GM12801 (cell line): ENCODE measurements around the gene LTF.

Experiments used
- TF ChIP-seq, protein P1 (sequence below): IDR thresholded peaks from one replicate; pipeline ENCODE4 v1.5.1; 2011; ENCODE audit warnings: control low read depth; ENCODE audit not compliant: insufficient read length; ENCODE audit errors: extremely low read depth

LTF gene

DNA sequence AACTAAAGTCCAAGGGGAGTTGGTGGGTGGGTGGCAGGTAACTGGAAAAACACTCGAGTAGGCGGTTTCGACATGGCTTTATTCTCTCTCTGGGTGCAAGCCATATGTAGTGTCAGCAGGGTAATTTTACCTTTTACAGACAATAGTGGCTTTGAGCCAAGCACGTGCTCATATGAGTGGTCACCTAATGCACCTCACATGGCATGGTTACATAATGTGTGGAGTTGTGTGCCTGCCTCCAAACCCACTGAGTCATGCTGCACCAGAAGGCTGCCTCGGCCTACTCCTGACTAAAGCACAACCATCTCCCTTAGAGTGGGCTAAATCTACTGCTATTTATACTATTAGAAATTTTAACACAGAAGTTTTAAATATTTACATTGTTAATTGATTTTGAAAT is 41.1 kb downstream of the LTF start:
- TF ChIP-seq, protein P1, sequence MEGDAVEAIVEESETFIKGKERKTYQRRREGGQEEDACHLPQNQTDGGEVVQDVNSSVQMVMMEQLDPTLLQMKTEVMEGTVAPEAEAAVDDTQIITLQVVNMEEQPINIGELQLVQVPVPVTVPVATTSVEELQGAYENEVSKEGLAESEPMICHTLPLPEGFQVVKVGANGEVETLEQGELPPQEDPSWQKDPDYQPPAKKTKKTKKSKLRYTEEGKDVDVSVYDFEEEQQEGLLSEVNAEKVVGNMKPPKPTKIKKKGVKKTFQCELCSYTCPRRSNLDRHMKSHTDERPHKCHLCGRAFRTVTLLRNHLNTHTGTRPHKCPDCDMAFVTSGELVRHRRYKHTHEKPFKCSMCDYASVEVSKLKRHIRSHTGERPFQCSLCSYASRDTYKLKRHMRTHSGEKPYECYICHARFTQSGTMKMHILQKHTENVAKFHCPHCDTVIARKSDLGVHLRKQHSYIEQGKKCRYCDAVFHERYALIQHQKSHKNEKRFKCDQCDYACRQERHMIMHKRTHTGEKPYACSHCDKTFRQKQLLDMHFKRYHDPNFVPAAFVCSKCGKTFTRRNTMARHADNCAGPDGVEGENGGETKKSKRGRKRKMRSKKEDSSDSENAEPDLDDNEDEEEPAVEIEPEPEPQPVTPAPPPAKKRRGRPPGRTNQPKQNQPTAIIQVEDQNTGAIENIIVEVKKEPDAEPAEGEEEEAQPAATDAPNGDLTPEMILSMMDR, result no peak

DNA sequence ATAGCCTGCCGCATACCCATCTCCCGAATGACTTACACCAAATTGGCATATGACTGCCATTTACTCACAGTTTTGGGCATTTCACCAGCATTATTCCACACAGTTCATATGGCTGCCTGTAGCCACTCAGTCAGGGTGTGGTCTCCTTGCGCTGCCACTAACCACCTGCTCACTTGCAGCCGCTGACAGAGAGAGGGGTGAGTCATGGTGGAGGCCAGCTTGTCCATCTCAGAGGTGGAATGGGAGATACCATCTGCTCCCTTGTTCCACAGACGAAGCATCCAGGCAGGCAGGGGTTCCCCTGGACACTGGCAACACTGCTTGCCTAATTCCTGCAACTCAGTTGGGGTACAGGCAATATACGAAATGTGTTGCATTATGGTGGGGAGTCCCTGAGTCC is 42.1 kb downstream of the LTF start:
- TF ChIP-seq, protein P1, result no peak

DNA sequence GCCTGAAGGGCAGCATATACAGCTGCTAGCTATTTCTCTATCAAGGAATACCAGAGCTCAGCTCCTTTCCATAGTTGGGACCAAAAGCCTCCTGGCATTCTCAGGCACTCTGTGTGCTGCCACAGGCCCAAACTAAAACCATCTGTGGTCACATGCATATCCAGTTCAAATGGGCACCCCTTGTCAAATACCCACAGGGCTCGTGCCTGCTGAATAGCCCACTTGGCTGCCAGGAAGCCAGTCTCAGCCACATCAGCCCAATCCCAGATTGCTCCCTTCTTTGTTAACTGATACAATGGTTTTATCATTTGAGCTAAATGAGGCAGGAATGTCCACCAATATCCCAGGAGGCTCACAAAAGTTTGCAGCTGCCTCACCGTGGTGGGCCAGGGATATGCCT is 43.8 kb downstream of the LTF start:
- TF ChIP-seq, protein P1, result no peak

DNA sequence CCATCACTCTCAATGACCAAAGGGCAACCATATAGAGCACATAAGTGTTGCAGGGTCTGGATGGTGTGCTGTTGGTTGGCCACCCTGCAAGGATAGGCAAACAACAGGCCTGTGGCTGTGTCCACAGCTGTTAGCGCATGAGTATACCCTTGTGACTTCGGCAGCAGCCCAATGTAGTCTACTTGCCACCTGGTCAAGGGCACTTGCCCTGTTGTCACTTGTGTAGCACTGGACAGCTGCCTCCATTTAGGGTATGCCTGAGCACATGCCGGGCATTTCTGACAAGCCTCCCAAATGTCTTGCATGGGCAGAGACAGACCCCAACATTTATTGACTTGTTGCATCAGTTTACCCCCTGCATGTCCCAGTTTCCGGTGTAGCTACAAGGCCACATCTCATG is 44.9 kb downstream of the LTF start:
- TF ChIP-seq, protein P1, result no peak

DNA sequence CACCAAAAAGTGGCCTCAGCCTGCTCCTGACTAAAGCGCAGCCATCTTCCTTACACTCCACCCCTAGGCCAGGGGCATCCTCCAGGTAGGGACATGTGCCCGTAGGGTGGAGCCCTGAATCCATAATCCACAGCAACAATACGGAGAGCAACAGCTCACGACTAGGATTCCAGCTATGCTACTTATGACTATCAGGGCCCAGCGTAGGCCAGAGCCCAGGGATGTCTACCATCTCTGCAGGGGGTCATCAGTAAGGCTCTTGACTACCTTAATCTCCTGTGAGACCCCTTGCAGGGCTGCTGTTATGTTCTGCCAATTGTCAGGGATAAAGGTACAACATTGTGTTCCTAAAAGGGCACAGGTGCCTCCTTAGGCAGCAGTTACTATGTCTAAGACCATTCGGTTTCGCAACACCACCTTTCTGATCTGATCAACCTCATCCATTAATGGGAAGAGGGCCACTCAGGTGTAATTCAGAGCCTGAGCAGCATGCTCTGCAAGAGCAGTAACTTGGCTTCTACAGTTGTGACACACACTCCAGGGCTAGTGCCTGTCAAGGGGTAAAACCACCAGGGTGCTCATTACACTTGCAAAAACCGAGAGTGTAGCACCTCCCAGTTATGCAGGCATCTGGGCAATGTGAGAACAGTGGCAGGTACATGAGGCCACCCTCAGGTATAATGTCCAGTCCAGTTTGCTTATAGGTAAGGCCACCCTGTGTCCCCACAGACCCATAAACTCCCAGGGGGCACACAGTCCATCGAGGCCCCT is 46.7 kb downstream of the LTF start:
- TF ChIP-seq, protein P1, result no peak

DNA sequence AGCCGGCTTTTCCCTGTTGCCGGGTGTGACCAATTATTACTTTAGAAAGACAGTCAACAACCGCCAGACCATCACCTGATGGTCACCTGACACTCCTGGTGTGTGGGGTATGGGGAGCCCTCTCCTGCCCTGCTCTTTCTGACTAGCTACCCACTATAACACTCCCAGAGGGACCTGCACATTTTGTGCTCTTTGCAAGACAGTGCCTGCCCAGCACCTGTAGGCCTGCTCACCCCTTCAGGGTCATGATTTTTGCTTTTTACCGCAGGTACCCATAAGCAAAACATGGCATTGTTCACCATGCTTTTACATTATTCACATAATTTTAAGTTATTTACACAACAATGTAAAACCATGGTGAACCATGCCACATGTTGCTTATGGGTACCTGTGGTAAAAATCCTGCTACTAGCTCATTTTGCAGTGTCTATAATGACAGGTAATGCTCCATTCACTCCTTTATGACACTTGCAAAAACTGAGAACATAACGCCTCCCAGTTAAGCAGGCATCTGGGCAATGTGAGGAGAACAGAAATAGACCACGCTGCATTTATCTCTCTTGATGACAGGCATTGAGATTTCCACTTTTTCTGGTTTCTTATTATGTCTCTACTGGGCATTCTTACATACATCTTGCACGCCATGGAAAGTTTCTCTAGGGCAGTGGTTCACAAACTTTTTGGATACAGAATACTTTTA is 47.7 kb downstream of the LTF start:
- TF ChIP-seq, protein P1, result no peak

DNA sequence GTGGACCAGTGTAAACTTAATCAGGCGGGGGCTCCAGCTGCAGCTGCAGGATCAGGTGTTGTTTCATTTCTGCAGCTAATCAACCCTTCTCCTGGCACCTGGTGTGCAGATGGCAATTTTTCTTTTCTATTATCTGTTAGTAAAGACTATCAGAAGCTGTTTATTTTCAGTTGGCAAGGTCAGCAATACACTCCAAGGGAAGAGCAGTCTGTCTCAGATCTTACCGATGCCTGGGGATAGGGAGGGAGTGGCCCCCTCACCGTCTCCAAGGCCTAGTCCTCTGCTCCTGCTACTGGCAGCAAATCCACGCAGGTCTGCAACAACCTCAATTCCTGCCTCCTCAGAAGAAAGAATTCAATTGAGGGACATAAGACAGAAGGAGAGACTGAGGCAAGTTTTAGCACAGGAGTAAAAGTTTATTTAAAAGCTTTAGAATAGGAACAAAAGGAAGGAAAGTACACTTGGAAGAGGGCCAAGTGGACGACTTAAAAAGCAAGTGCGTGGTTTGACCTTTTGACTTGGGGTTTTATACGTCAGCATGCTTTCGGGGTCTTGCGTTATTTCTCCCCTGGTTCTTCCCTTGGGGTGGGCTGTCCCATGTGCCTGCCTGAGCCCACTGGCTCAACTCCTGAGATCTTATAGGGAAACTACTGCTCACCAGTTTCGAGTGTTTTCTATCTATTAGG is 48.4 kb downstream of the LTF start:
- TF ChIP-seq, protein P1, result no peak
